Pons (tissue), 1 donor: ENCODE results near the gene ABCC1.

Experiments
- DNase-seq: peaks from one replicate; pipeline ENCODE4 v3.0.0-alpha.2; 2016; ENCODE audit warnings: low spot score

Gene ABCC1

DNA sequence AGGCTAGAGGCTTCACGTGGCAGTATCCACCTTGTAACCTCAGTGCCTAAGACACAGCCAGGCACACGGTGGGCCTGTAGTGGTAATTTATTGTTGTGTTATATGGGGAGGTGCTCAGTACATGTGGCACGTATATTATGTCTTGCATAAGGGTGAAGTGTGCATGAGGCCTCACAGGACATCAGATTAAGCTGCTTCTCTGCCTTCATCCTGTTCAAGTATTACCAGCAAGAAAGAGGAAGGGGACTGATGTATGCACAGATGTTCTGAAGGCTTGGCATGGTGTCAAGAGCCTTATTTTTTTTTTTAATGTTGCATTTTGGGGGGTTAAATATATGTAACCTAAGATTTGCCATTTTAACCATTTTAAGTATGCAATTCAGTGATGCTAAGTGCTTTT is 71.6 kb downstream of the ABCC1 start:
- no peak for DNase-seq

DNA sequence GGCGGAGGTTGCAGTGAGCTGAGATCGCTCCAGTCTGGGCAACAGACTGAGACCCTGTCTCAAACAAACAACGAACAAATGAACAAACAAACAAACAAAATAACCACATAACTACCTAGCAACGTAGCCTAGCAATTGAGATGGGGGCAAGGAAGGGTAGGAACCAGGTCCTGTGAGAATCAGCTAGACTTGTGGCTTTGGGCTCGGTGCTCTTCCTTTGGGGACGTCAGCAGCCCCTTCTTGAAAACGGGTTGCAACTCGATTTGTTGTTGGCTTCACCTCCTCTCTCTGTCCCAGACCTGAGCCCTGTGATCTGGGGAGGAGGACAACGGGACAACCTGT is 72.2 kb downstream of the ABCC1 start:
- DNase-seq, result no peak

DNA sequence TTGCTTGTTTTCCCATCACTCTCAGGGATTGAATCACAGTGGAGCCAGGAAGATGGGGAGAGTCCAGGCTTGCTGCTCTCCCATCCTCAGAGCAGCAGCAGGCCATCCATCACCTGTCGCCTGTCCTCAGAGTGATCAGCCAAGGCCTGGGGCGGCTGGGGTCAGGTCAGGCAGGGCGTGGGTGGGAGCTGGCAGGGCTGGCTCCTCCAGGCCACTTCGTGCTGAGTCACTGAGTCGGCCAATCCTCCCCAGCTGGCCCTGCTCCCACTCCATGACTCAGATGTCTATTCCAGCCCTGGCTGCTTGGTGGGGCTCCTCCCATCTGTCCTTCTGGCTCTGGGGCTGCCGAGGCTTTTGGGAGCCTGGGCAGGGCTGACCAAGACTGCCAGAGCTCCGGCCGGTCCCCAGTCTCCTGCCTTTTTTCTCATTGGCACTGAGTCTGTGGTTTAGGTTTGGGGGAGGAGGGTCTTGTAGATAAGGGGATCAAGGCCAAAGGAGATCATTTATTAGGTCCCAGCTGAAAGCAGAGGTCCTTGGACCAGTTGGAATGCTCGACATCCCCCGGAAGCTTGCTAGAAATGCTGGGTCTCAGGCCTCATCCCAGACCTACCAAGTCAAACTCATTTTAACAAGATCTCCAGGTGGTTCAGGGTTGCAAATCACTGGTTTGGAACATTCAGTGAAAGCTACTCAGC is 72.7 kb downstream of the ABCC1 start:
- peak; percentile 78 for DNase-seq

DNA sequence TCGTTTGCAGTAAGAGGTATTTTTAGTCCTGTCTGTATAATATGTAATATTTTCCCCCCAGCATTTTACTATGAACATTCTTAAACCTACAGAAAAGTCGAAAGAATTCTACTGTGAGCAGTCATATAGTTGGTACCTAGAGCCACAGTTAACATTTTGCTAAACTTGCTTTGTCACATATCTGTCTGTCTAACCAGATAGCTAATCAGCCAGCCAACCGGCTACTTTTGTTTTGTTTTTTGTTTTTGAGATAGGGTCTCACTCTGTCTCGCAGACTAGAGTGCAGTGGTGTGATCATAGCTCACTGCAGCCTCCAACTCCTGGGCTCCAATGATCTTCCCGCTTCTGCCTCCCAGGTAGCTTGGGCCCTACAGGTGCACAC is 73.3 kb downstream of the ABCC1 start:
- DNase-seq, result no peak

DNA sequence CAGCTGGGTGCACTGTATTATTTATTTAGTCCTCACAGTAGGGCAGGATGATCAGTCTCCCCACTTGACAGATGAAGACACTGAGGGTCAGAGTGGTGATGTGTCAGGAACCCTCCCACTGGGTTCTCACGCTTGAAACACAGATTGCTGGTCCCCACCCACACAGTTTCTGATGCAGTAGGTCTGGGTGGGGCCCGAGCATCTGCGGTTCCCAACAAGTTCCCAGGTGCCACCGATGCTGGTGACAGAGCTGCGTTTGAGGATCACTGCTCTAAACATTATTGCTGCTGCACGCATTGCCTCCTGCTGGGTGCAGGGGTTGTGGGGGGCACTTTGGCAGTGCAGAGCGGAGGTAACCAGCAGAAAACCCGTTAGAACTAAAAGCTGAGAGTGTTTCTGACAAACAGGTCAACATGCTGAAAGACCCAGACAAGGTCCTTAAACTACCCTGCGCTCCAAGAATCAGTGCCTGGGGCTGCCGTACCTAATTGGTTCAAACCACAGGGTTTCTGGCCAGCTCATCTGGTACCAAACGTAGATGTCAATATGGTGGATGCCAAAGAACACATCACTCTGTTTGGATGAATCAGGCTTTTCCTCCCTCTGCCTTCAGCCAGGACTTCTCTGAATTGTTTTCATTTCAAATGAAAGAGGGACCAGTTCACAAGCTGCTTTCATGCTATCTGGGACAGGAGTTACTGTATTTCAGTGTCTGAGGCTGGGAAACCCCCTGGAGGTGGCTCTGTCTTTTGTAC is 76.0 kb downstream of the ABCC1 start:
- DNase-seq, result peak; percentile 53

DNA sequence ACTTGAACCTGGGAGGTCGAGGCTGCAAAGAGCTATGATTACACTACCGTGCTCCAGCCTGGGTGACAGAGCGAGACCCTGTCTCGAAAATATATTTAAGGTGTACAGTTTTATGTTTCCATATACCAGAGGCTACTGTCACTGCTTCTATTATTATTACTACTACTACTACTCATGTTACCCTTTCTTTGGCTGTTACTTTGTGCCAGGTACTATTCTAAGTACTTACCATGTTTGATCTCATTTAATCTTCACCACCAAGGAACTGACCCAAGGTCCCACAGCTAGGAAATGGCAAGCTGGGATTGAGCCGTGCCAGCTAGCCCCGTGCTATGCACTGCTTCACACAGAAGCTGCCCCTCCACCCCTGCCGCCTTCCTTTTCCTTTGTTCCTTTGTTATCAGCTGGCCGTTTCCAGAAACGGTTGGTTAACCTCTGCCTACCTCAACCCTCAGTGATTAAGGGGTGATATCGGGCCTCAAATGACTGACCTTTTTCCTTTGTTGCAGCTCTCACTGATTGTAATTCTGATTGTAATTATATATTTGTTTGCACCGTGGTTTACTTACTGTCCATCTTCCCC is 78.4 kb downstream of the ABCC1 start:
- peak; percentile 60 for DNase-seq

DNA sequence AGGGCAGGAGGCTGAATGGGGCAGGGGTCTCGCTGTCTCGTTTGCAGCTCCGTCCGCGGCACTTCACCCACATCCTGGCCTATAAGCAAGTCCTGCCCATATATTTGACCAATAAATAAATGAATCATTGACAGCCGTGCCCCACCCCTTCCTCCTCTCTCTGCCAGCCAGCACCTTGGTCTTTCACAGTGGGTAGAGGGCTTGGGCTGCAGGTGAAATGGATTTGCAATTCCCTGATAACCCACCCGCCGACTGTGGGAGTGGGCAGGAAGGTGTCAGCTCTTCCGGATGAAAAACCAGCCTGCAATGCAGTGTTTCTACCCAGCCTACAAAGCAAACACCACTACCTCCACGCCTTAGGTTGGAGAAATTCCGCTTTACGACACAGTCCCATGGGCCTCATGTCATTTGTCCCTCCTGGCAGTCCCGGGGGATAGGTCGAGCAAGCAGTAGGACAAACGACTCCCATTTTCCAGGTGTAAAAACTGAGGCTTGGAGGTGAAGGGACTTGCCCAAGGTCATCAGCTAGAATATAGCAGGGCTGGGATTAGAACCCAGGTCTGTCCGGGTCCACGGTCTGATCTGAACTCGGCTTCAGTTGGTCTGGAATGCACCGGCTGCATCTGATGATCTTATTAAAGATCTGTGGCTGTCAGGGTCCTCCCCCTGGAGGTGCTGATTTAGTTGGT is 79.0 kb downstream of the ABCC1 start:
- no peak for DNase-seq

DNA sequence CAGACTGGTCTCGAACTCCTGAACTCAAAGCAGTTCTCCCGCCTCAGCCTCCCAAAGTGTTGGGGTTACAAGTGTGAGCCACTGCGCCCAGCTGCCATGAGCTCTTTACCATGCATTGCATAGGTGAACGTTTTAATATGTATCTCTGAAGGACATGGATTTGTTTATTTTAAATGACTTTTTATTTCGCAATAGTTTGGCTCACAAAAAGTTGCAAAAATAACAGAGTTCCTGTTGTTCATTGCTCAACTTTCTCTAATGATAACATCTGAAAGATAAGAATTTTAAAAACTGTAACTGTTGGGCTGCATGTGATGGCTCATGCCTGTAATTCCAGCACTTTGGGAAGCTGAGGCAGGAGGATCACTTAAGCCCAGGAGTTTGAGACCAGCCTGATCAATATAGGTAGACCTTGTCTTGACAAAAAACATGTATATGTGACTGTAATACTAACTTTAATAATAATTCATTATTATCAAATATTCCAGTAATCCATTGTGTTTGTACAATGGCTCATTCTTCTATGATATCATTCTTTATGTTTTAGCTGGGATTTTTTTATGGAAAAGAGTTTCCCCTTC is 80.1 kb downstream of the ABCC1 start:
- DNase-seq, result no peak

DNA sequence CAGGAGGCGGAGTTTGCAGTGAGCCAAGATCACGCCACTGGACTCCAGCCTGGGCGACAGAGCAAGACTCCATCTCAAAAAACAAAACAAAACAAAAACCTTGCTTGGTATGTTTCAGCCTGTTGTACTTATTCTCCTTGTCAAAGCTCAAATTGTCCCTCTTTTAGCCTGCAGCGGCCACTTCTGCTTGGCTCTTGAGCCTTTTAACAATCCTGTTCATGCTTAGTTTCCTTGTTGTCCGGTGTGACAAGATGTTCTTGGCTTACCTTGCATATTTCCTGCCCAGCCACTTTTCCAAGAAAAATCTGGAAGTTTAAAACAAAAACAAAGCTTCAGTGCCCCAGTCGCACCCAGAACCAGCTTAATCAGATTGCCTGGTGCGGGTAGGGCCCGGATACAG is 81.0 kb downstream of the ABCC1 start:
- DNase-seq, result no peak

DNA sequence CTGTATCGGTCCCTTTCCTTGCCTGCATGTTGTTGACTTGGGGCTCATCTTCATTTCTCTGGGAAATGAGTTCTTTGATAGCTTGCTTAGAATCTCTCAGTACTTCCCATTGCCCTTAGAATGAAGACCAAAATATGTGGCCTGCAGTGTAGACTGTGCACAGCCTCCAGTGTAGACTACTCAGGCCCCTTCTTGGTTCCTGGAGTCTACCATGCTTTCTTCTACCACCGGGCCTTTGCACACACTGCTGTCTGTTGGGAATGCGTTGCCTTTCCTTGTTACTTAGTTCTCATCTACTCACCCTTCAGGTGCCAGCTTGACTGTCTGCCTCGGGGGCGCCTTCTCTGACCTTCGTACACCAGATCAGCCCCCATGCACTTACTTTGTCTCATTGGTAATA is 82.0 kb downstream of the ABCC1 start:
- no peak for DNase-seq

DNA sequence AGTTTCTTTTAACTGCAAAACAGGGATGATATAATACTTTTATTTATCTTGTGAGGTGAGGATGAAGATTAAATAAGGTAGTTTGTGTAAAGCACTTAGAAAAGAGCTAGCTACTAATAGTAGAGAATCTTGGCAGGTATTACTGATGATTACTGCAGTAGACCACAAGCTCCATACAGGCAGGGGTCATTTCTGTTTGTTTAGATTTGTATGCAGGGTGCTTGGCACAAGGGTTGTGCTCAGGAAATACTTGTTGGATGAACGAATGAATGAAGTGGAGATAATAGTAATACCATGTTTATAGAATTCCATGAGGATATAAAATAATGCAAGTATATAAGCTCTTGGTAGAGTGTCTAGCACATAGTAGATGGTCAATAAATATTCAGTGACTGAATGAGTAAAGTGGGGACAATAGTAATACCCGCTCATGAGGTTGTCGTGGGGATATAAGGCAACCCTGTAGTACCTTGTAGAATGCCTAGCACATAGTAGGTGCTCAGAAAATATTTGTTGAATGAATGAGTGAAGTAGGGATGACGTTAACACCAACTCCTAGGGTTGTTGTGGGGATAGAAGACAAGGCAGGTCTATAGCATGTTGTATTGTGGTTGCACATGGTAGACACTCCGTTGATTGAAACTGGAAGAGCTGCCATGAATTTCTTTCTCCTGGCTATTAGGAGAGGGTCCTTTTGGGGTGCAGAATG is 83.0 kb downstream of the ABCC1 start:
- DNase-seq, result no peak

DNA sequence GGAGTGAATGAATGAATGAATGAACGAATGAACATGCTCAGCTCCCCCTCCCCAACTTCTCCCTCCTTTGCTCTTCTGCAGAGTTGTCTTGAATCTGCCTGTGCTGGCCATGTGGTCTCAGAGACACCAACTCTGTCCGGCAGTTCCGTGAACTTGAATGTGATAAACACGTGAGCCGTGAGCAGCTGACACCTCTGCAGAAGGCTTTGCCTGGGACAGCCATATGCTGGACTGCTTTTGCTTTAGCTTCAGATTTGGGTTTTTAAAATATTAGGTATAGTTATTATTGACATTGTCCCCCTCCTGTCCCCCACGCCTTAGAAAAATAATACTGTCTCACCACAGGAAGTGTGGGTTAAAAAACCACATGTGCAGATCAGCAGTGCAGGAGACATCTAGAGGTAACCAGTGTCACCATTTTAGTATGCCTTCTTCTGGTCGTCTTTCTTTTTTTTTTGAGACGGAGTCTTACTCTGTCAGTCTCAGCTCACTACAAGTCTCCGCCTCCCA is 83.8 kb downstream of the ABCC1 start:
- no peak for DNase-seq

DNA sequence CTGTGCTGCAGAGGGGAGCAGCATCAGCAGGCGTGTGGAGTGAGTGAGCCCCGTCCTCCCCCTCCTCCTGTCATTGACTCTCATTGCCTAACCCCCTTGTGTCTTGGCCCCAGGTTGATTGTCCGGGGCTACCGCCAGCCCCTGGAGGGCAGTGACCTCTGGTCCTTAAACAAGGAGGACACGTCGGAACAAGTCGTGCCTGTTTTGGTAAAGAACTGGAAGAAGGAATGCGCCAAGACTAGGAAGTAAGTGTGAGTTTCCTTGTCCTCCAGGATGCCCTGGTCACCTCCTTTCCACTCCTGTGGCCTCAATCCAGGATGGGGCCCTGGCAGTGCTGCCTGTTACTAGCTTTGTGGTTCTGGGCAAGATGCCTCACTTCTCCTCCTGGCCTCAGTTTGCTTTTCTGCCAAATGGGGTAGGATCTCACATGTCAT is 87.0 kb downstream of the ABCC1 start:
- peak; percentile 6 for DNase-seq

DNA sequence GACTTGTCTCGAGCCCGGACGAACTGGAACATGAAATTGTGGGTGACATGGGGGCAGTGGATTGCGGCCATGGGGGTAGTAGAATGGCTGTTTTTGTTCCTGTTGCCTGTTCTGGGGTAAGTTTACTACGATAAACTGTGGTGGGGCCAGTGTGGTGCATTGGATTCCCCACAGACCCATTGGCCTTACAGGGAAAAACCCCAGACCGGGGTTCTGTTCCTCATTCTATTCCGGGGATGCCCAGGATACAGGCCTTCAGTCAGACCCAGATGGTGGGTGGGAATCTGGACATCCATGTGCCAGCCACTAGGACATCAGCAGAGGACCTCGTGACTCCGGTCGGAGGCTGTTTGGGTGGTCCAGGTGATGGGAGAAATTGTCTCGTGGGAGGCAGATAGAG is 88.1 kb downstream of the ABCC1 start:
- no peak for DNase-seq

DNA sequence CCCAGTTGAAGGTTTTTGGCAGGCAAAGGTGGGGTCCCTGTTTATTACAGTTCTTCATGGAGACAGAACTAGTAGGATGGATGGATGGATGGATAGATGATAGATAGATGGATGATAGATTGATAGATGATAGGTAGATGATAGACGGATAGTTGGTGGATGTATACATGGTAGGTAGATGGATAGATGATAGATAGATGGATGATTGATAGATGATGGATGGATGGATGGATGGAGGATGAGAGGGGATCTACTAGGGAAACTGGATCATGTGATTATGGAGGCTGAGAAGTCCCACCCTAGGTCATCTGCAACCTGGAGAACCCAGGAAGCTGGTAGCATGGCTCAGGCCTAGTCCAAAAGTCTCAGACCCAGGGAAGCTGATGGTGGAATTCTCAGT is 88.6 kb downstream of the ABCC1 start:
- DNase-seq, result no peak

DNA sequence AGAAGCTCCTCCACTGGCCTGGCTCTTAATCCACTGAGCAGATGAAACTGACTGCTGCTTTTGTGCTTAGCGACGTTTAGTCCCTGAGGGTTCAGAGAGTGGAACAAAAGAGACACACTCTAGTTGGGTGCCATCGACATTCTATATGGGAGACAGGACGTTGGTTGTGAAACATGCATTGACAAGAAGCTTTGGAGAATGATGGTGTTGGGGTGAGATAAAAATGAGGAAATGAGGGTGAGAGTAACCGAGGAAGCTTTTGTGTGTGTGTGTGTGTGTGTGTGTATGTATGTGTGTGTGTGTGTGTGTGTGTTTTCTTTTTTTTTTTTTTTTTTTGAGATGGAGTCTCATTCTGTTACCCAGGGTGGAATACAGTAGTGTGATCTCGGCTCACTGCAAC is 89.5 kb downstream of the ABCC1 start:
- no peak for DNase-seq

DNA sequence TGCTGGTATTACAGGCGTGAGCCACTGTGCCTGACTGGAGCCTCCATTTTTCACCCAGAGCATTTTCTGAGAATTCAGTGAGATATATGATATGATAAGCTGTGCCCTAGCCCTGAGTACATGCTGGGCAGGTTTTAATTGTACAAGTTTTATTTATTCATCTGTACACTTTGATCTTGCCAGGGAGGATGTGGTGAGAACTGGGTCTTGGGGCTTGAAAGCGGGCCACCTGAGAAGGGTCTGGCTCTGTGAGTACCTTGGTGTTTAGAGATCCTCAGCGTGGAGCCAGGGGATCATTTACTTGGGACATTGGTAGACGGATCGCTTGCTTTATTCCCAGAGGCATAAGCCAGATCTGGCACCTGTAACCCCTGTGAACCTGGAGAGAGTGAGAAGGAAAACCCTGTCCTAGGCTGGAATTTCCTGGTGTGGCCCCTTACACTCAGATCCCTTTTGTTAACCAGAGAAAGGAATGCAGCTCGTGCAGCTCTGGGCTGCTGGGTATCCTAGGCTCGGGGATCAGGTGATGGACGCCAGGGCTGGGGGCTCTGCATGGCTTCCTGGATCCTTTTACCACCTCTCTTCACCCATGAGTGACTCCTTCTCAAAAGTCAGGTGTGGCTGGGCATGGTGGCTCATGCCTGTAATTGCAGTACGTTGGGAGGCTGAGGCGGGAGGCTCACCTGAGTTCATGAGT is 91.9 kb downstream of the ABCC1 start:
- no peak for DNase-seq

DNA sequence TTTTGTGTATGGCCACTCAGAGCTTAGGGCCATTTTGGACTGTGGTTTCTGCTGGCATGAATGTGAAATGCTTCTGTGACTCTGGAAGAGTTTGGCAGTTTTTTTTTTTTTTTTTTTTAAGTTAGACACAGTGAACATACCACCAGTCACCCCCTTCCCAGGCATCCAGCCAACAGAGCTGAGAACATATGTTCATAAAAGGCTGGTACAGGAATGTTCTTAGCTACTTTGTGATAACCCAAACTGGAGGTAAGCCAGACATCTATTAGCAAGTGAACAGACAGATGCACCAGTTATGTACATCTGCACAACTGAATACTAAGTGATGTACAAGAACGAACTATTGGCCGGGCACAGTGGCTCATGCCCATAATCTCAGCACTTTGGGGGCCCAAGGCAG is 92.7 kb downstream of the ABCC1 start:
- DNase-seq, result no peak

DNA sequence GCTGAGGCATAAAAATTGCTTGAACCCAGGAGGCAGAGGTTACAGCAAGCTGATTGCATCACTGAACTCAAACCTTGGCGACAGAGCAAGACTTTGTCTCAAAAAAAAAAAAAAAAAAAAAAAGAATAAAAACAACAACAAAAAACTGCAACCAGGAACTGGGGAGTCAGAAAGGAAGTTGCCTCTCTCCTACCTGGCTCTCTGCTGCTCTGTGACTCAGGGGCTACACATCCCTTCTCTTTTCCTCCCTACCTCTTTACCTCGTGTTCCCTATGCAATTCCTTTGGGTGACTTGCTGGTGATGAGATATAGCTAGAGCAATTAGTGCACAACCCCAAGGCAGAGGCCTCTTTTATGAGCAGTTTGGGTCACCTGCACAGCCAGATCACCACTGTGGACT is 95.9 kb downstream of the ABCC1 start:
- no peak for DNase-seq

DNA sequence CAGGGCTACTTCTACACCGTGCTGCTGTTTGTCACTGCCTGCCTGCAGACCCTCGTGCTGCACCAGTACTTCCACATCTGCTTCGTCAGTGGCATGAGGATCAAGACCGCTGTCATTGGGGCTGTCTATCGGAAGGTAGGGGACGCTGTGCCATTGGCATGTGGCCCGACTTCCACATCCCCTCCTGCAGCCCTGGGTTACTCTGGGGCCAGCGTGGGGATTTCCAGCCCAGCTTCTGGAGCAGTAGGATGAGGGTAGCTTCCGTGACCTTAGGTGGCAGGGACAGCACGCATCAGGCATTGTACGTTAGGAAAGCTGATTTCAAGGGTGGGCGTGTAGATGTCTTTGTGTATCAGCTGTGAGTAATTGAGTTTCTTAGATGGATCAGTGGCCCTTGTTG is 96.5 kb downstream of the ABCC1 start:
- DNase-seq, result no peak

DNA sequence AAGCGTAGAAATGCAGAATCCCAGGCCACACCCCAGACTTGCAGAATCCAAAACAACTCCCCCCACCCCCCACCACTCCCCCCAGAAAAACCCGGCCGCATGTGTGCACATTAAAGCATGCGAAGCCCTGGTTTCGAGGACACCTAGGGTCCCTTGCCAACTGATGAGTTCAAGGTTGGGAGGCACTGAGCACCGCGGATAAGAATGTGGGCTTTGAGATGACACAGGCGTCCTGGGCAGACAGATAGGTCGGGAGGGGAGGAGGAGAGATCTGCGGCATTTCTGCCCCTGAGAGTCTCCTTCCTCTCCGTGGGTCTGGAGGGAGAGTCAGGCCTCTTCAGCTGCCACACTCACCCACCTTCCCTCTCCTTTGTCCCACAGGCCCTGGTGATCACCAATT is 98.3 kb downstream of the ABCC1 start:
- DNase-seq, result no peak
